ENCODE results near the gene RAB3IL1.
A peak's percentile ranks its signal among the peaks of the same experiment; 100 is the strongest.

Gene RAB3IL1

GRCh38 chr11:61951484-61952135, 34.2 kb upstream of the RAB3IL1 start:
- no peak for DNase-seq

- DNase-seq, result no peak
Measured at GRCh38 chr11:61950035-61950547, 32.7 kb upstream of the RAB3IL1 start, which contains the start of gene BEST1. TSS of gene BEST1 (plus strand) at chr11:61950351. CDS start at chr11:61951807, 1,456 bp downstream.

GRCh38 chr11:61949169-61950034, 32.0 kb upstream of the RAB3IL1 start:
- DNase-seq, result no peak

- no peak for DNase-seq
Measured at GRCh38 chr11:61948505-61948904, 31.1 kb upstream of the RAB3IL1 start.

- peak; percentile 29 for DNase-seq
Measured at GRCh38 chr11:61947486-61948210, 30.3 kb upstream of the RAB3IL1 start.

GRCh38 chr11:61946894-61947293, 29.5 kb upstream of the RAB3IL1 start:
- DNase-seq, result no peak

- no peak for DNase-seq
Measured at GRCh38 chr11:61945191-61945590, 27.8 kb upstream of the RAB3IL1 start.

- no peak for DNase-seq
Measured at GRCh38 chr11:61940466-61940865, 23.1 kb upstream of the RAB3IL1 start.

GRCh38 chr11:61935861-61936260, 18.5 kb upstream of the RAB3IL1 start:
- no peak for DNase-seq

- DNase-seq, result no peak
Measured at GRCh38 chr11:61930933-61931332, 13.6 kb upstream of the RAB3IL1 start.

- DNase-seq, result no peak
Measured at GRCh38 chr11:61928606-61929005, 11.2 kb upstream of the RAB3IL1 start.

GRCh38 chr11:61927501-61927900, 10.1 kb upstream of the RAB3IL1 start:
- DNase-seq, result no peak

- DNase-seq, result no peak
Measured at GRCh38 chr11:61926235-61926634, 8.9 kb upstream of the RAB3IL1 start.

GRCh38 chr11:61925736-61926135, 8.4 kb upstream of the RAB3IL1 start:
- no peak for DNase-seq

GRCh38 chr11:61924064-61924455, 6.7 kb upstream of the RAB3IL1 start:
- no peak for DNase-seq

GRCh38 chr11:61923166-61924063, 6.0 kb upstream of the RAB3IL1 start:
- DNase-seq, result no peak

- DNase-seq, result no peak
Measured at GRCh38 chr11:61922539-61922938, 5.2 kb upstream of the RAB3IL1 start.

- DNase-seq, result no peak
Measured at GRCh38 chr11:61921446-61921845, 4.1 kb upstream of the RAB3IL1 start.

GRCh38 chr11:61919705-61920631, 2.6 kb upstream of the RAB3IL1 start:
- DNase-seq, result no peak

- DNase-seq, result no peak
Measured at GRCh38 chr11:61918938-61919704, 1.8 kb upstream of the RAB3IL1 start.

All from NCI-H2081 treated with DMSO at 0.1 percent for 48 hours (cell line).